Measurements from ENCODE around the gene SUSD6. TPM values are rescaled to one million over a fixed set of nuclear protein-coding genes. Genes with fewer than 3 reads are reported as not detected.
A peak's percentile ranks its signal among the peaks of the same experiment; 100 is the strongest.

SUSD6 gene
- total RNA-seq, 1 donor from 2014 or later, result 22.3 TPM

DNA sequence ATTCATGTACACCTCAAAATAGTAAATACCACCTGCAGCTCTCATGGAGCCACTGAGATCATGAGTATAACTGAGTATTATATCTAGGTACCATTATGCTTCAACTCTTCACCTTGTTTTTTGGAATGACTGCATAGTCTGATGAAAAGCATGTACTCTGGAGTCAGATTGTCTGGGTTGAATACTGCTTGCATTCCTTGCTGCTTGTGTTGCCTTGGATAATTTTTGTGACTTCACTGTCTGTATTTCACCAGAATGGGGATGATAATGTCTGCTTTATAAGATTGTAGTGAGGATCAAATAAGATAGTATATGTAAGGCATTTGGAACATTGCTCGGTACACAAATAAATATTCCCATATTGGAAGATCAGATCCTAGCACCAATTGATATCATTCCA, 54.2 kb downstream of the SUSD6 start:
- TF ChIP-seq, protein P1, sequence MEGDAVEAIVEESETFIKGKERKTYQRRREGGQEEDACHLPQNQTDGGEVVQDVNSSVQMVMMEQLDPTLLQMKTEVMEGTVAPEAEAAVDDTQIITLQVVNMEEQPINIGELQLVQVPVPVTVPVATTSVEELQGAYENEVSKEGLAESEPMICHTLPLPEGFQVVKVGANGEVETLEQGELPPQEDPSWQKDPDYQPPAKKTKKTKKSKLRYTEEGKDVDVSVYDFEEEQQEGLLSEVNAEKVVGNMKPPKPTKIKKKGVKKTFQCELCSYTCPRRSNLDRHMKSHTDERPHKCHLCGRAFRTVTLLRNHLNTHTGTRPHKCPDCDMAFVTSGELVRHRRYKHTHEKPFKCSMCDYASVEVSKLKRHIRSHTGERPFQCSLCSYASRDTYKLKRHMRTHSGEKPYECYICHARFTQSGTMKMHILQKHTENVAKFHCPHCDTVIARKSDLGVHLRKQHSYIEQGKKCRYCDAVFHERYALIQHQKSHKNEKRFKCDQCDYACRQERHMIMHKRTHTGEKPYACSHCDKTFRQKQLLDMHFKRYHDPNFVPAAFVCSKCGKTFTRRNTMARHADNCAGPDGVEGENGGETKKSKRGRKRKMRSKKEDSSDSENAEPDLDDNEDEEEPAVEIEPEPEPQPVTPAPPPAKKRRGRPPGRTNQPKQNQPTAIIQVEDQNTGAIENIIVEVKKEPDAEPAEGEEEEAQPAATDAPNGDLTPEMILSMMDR (IDR thresholded peaks at IDR 0.05; ENCODE audit: unreplicated experiment), result no peak
- Mint-ChIP-seq H3K4me3 (ENCODE audit: low read depth) (no peak overlapping the region), H3K36me3 (ENCODE audit: insufficient read depth) (peaks cover 6% of the 10 kb centered on the region), H3K9me3 (ENCODE audit: low read depth) (no peaks in the 10 kb centered on the region), H3K4me1 (ENCODE audit: low read depth) (peaks cover 60% of the 10 kb centered on the region), H3K27me3 (no peaks in the 10 kb centered on the region), H3K27ac (peak overlapping the region; percentile 92)
- no peak for DNase-seq (ENCODE audit: low spot score, unreplicated experiment)

DNA sequence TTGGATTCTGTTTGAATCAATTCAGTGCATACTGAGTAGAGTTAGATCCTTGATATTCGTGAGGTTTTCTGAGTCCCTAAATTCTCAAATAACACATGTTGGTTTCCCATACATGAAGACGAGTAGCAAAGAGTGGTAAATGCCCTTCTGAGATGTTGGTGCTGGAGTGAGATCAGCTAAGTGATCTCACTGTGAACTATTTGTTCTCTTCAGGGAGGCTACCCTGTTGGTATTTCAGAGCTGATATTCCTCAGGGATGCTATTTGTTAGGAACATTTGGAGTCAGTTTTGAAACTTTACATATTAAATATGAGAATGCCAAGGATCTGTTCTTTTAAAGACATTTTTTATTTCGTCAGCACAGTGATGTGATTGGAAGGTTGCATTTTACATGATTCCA, 54.7 kb downstream of the SUSD6 start:
- H3K4me1 Mint-ChIP-seq (ENCODE audit: low read depth), result peaks cover 63% of the 10 kb centered on the region
- no peaks in the 10 kb centered on the region for H3K27me3 Mint-ChIP-seq
- DNase-seq (ENCODE audit: low spot score, unreplicated experiment), result no peak

GRCh38 chr14:69666690-69667211, 55.4 kb downstream of the SUSD6 start:
- Mint-ChIP-seq H3K4me3 (ENCODE audit: low read depth) (no peak overlapping the region), H3K27ac (peak overlapping the region; percentile 63), H3K36me3 (ENCODE audit: insufficient read depth) (peaks cover 2% of the 10 kb centered on the region), H3K9me3 (ENCODE audit: low read depth) (no peaks in the 10 kb centered on the region), H3K27me3 (no peaks in the 10 kb centered on the region), H3K4me1 (ENCODE audit: low read depth) (peaks cover 64% of the 10 kb centered on the region)
- no peak for DNase-seq (ENCODE audit: low spot score, unreplicated experiment)
- TF ChIP-seq, protein P1 (IDR thresholded peaks at IDR 0.05; ENCODE audit: unreplicated experiment), result no peak

More for the DNA sequence above, 54.7 kb downstream of the SUSD6 start:
- peaks cover 3% of the 10 kb centered on the region for H3K36me3 Mint-ChIP-seq (ENCODE audit: insufficient read depth)
- H3K27ac Mint-ChIP-seq, result peak overlapping the region; percentile 82
- no peaks in the 10 kb centered on the region for H3K9me3 Mint-ChIP-seq (ENCODE audit: low read depth)
- TF ChIP-seq, protein P1 (IDR thresholded peaks at IDR 0.05; ENCODE audit: unreplicated experiment), result no peak
- H3K4me3 Mint-ChIP-seq (ENCODE audit: low read depth), result no peak overlapping the region

- H3K9me3 Mint-ChIP-seq (ENCODE audit: low read depth), result no peaks in the 10 kb centered on the region
- peaks cover 53% of the 10 kb centered on the region for H3K4me1 Mint-ChIP-seq (ENCODE audit: low read depth)
- peak overlapping the region; percentile 42 for H3K27ac Mint-ChIP-seq
- no peak for DNase-seq (ENCODE audit: low spot score, unreplicated experiment)
- peaks cover 2% of the 10 kb centered on the region for H3K36me3 Mint-ChIP-seq (ENCODE audit: insufficient read depth)
- TF ChIP-seq, protein P1 (IDR thresholded peaks at IDR 0.05; ENCODE audit: unreplicated experiment), result no peak
- H3K27me3 Mint-ChIP-seq, result no peaks in the 10 kb centered on the region
- no peak overlapping the region for H3K4me3 Mint-ChIP-seq (ENCODE audit: low read depth)
Observed at GRCh38 chr14:69667938-69668335, 56.5 kb downstream of the SUSD6 start.

DNA sequence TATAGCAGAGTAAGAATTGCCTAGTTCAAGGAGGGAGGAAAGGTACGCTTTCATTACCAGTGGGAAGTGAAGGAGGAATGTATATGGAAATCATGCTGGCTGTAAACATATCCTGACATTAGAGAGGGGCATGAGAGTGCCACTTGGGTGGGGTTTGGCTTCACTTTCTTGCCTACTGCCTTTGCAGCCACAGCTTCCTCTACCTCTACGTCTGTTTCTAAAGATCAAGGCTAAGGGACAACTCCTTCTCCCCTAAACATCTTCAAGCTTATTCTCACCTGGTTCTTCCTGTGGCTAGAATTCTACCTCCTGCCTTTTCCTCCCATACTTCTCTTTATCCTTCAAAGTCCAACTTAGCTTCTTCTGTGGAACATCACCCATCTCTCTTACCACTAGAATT, 58.0 kb downstream of the SUSD6 start:
- H3K27ac Mint-ChIP-seq, result no peak overlapping the region
- no peak for DNase-seq (ENCODE audit: low spot score, unreplicated experiment)
- no peaks in the 10 kb centered on the region for H3K9me3 Mint-ChIP-seq (ENCODE audit: low read depth)
- no peak overlapping the region for H3K4me3 Mint-ChIP-seq (ENCODE audit: low read depth)
- H3K27me3 Mint-ChIP-seq, result no peaks in the 10 kb centered on the region
- H3K4me1 Mint-ChIP-seq (ENCODE audit: low read depth), result peaks cover 52% of the 10 kb centered on the region
- TF ChIP-seq, protein P1 (IDR thresholded peaks at IDR 0.05; ENCODE audit: unreplicated experiment), result no peak
- H3K36me3 Mint-ChIP-seq (ENCODE audit: insufficient read depth), result peaks cover 2% of the 10 kb centered on the region

Measured in progenitor cell of endocrine pancreas (in vitro differentiated cells).